K562 (cell line): ENCODE results near the gene AGFG2. TPM values are rescaled to one million over a fixed set of nuclear protein-coding genes. Genes with fewer than 3 reads are reported as not detected.

Source experiments
- ATAC-seq: fragments of 200-7000 bp; cut with Tn5 transposase; 3 replicates; pipeline ENCODE4 v1.9.1; 2020; ENCODE audit warnings: moderate library complexity
- BruUV-seq: library from RNA; stranded (reverse); fragments of 400-500 nt; replicated peaks from 2 replicates; lab custom pipeline; 2021; lab: Mats Ljungman, UMichigan
- CTCF ChIA-PET: fragments of 300-600 bp; formaldehyde crosslinking; extraction: SDS; loops from one replicate; lab custom pipeline; 2021; ENCODE audit warnings: low intra/inter-chr PET ratio; lab: Yijun Ruan, JAX
- POLR2A ChIA-PET: fragments of 300-600, 350-650 bp; sonication (Branson Sonifier 250); formaldehyde crosslinking; extraction: SDS; loops from one replicate; lab custom pipeline; 2021; ENCODE audit warnings: antibody characterized with exemption, inconsistent platforms; lab: Yijun Ruan, JAX
- DNase-seq, 4 experiments: peaks; one replicate each; pipeline versions ENCODE4 v3.0.0 to v3.0.0-alpha.2; 2011 to 2018; ENCODE audit warnings: low spot score in 3 of 4, mixed read lengths in 3 of 4; ENCODE audit errors: extremely low read depth in 1 of 4
- FAIRE-seq: peaks from 2 replicates; lab custom pipeline; 2011; peaks lifted over from hg19 to GRCh38; lab: Jason Lieb, UNC
- H2AFZ ChIP-seq: 2 replicates; pipeline ENCODE4 v1.6.0; 2011; ENCODE audit warnings: low read depth, low read length, control low read depth, inconsistent platforms
- H3K27ac ChIP-seq: fragments of 200-600 bp; 3 replicates; pipeline ENCODE4 v1.8.0; 2011; ENCODE audit warnings: low read depth, mild to moderate bottlenecking, control low read depth, inconsistent platforms, low read length, moderate library complexity, mixed read lengths; ENCODE audit errors: extremely low read depth
- H3K27me3 ChIP-seq, 2 experiments: fragments of 300-600 bp in 1 of 2; 2 replicates in 1 of 2; 3 replicates in 1 of 2; pipeline versions ENCODE4 v1.6.0 to v1.8.0; 2011; ENCODE audit warnings: inconsistent platforms in 2 of 2, low read length in 2 of 2, mild to moderate bottlenecking in 1 of 2, mixed read lengths in 1 of 2, moderate library complexity in 1 of 2; ENCODE audit not compliant: control insufficient read depth in 2 of 2, insufficient read depth in 2 of 2
- H3K36me3 ChIP-seq: fragments of 300-600 bp; 3 replicates; pipeline ENCODE4 v1.8.0; 2011; ENCODE audit warnings: mild to moderate bottlenecking, low read length, inconsistent platforms; ENCODE audit not compliant: control insufficient read depth, insufficient read depth
- H3K4me1 ChIP-seq, 2 experiments: fragments of 200-600 bp in 1 of 2; replicated peaks in 1 of 2; 2 replicates in 1 of 2; 3 replicates in 1 of 2; pipeline versions ENCODE4 v1.5.1 to v1.8.0; 2011; ENCODE audit warnings: inconsistent platforms in 2 of 2, low read length in 2 of 2, mild to moderate bottlenecking in 1 of 2, mixed read lengths in 1 of 2, moderate library complexity in 1 of 2; ENCODE audit not compliant: control insufficient read depth in 2 of 2, insufficient read depth in 2 of 2
- H3K4me2 ChIP-seq: 2 replicates; pipeline ENCODE4 v1.6.1; 2011; ENCODE audit warnings: low read length, control low read depth, inconsistent platforms, mixed read lengths; ENCODE audit not compliant: insufficient read depth
- H3K4me3 ChIP-seq: fragments of 200-600 bp; sonication (generic), shearing (Covaris generic); 2 replicates; pipeline ENCODE4 v1.5.1; 2016; ENCODE audit warnings: control low read depth, inconsistent platforms
- H3K79me2 ChIP-seq: fragments of 200-600 bp; 3 replicates; pipeline ENCODE4 v1.8.0; 2011; ENCODE audit warnings: low read length, inconsistent platforms; ENCODE audit not compliant: control insufficient read depth, insufficient read depth
- H3K9ac ChIP-seq, 2 experiments: 2 replicates each; pipeline versions ENCODE4 v1.6.0 to v1.6.1; 2011; ENCODE audit warnings: low read depth in 2 of 2, low read length in 2 of 2, control low read depth in 1 of 2, inconsistent platforms in 1 of 2, mild to moderate bottlenecking in 1 of 2, mixed read lengths in 1 of 2; ENCODE audit not compliant: insufficient read depth in 1 of 2
- H3K9me1 ChIP-seq: one replicate; pipeline ENCODE4 v1.6.0; 2011; ENCODE audit warnings: inconsistent platforms, mild to moderate bottlenecking, low read length, moderate library complexity; ENCODE audit not compliant: control insufficient read depth, insufficient read depth
- H3K9me3 ChIP-seq: replicated peaks from 2 replicates; pipeline ENCODE4 v1.5.1; 2011; ENCODE audit warnings: low read depth, low read length, inconsistent platforms; ENCODE audit not compliant: control insufficient read depth, insufficient read depth
- H4K20me1 ChIP-seq: replicated peaks from 2 replicates; pipeline ENCODE4 v1.6.1; 2011; ENCODE audit warnings: low read length, inconsistent platforms, mixed read lengths; ENCODE audit not compliant: control insufficient read depth, insufficient read depth
- CBX3 ChIP-seq, 2 experiments: IDR thresholded peaks; 1 replicate in 1 of 2; 2 replicates in 1 of 2; pipeline ENCODE4 v1.6.1; 2012; ENCODE audit warnings: inconsistent platforms in 2 of 2, low read length in 2 of 2, borderline replicate concordance in 1 of 2, control low read depth in 1 of 2
- HDAC8 ChIP-seq: fragments of 450-650 bp; IDR thresholded peaks from 2 replicates; pipeline ENCODE4 v1.6.1; 2016; ENCODE audit warnings: mild to moderate bottlenecking, missing genetic modification characterization, moderate library complexity, missing compliant biosample characterization
- MYBL2 ChIP-seq, 2 experiments: fragments of 450-650 bp in 1 of 2; sonication (generic) in 1 of 2; formaldehyde crosslinking in 1 of 2; IDR thresholded peaks; 2 replicates each; pipeline versions ENCODE4 v1.6.1 to v1.8.1; 2017 to 2022; ENCODE audit warnings: borderline replicate concordance in 1 of 2, inconsistent platforms in 1 of 2, low read depth in 1 of 2, mild to moderate bottlenecking in 1 of 2, missing genetic modification reagents in 1 of 2, moderate library complexity in 1 of 2
- POLR2B ChIP-seq: fragments of 450-650 bp; IDR thresholded peaks from 2 replicates; pipeline ENCODE4 v1.6.1; 2018; ENCODE audit warnings: low read depth; ENCODE audit not compliant: partially characterized antibody
- ZNF12 ChIP-seq: sonication (generic); formaldehyde crosslinking; IDR thresholded peaks from 2 replicates; pipeline ENCODE4 v1.4.0; 2020; ENCODE audit warnings: mild to moderate bottlenecking, missing genetic modification reagents
- ZNF253 ChIP-seq: fragments of 250-450 bp; sonication (Bioruptor Pico); conservative IDR thresholded peaks from 2 replicates; pipeline ENCODE4 v1.6.1; 2021; ENCODE audit warnings: mild to moderate bottlenecking
- ZNF445 ChIP-seq: fragments of 250-450 bp; sonication (Bioruptor Pico); IDR thresholded peaks from 2 replicates; pipeline ENCODE4 v1.4.0; 2020; ENCODE audit warnings: low read depth, mild to moderate bottlenecking, moderate library complexity
- whole genome bisulfite sequencing: fragments of 100-300 bp; shearing (Covaris generic); methylation state at CpG from one replicate; pipeline ENCODE4 v1.1.6; 2016; ENCODE audit warnings: low coverage, mixed read lengths; ENCODE audit not compliant: insufficient coverage; ENCODE audit errors: missing lambda C conversion rate; 5-methylcytosine and 5-hydroxymethylcytosine counted together
- in situ Hi-C: fragments of 300-500 bp; cut with MboI; formaldehyde crosslinking; loops from 4 replicates; pipeline ENCODE4 v1.15.0; 2018; ENCODE audit warnings: inconsistent platforms, mixed read lengths
- intact Hi-C: fragments of 100-400 bp; cut with micrococcal nuclease; formaldehyde crosslinking; loops from 2 replicates; pipeline ENCODE4 v1.14.2; 2022
- polyA plus RNA-seq, 8 experiments: library from polyadenylated mRNA; depleted of rRNA in 4 of 8; stranded (reverse) in 5 of 8; unstranded in 3 of 8; fragments of >200 nt; fragmentation: Nextera tagmentation in 2 of 8; fragmentation: Illumina TruSeq in 1 of 8; extraction: Ambion mirVana in 2 of 8; extraction: Trizol in 1 of 8; gene quantifications; 2 replicates each; pipeline versions ENCODE4 v1.2.1 to v1.2.3, GENCODE V29; 2011 to 2014; ENCODE audit warnings: inconsistent platforms in 1 of 8, missing spikeins in 1 of 8
- total RNA-seq, 7 experiments: library from RNA; depleted of rRNA in 6 of 7; stranded (reverse); fragments of >200 nt in 6 of 7; fragmentation: Illumina TruSeq in 2 of 7; extraction: Trizol in 2 of 7; gene quantifications; 2 replicates each; pipeline versions ENCODE4 v1.2.1 to v1.2.3, GENCODE V29; 2011 to 2021; ENCODE audit warnings: low replicate concordance in 1 of 7
- TF ChIP-seq, protein P1 (sequence below): fragments of 250-450 bp; sonication (Bioruptor Pico); IDR thresholded peaks from 2 replicates; pipeline ENCODE4 v1.8.0; 2021; ENCODE audit warnings: moderate library complexity, mild to moderate bottlenecking, inconsistent platforms
- TF ChIP-seq, protein P2 (sequence below): sonication (generic); formaldehyde crosslinking; IDR thresholded peaks from 2 replicates; pipeline ENCODE4 v1.8.1; 2022; ENCODE audit warnings: missing genetic modification reagents
- TF ChIP-seq, protein P3 (sequence below): fragments of 250-450 bp; sonication (Bioruptor Pico); IDR thresholded peaks from 2 replicates; pipeline ENCODE4 v1.5.0; 2022; ENCODE audit warnings: mild to moderate bottlenecking
- TF ChIP-seq, protein P4 (sequence below): fragments of 250-450 bp; sonication (Bioruptor Pico); IDR thresholded peaks from 2 replicates; pipeline ENCODE4 v1.9.0; 2021; ENCODE audit warnings: mild to moderate bottlenecking
- TF ChIP-seq, protein P5 (sequence below): sonication (generic); formaldehyde crosslinking; IDR thresholded peaks from 2 replicates; pipeline ENCODE4 v1.8.1; 2022; ENCODE audit warnings: missing genetic modification reagents

The AGFG2 gene
- total and polyA plus RNA-seq, 9 of the 15 experiments (the other 6 are each of a cell fraction or from before 2014, with no cell fraction given) = 0.31 to 23.1 (median 6.5) TPM

DNA sequence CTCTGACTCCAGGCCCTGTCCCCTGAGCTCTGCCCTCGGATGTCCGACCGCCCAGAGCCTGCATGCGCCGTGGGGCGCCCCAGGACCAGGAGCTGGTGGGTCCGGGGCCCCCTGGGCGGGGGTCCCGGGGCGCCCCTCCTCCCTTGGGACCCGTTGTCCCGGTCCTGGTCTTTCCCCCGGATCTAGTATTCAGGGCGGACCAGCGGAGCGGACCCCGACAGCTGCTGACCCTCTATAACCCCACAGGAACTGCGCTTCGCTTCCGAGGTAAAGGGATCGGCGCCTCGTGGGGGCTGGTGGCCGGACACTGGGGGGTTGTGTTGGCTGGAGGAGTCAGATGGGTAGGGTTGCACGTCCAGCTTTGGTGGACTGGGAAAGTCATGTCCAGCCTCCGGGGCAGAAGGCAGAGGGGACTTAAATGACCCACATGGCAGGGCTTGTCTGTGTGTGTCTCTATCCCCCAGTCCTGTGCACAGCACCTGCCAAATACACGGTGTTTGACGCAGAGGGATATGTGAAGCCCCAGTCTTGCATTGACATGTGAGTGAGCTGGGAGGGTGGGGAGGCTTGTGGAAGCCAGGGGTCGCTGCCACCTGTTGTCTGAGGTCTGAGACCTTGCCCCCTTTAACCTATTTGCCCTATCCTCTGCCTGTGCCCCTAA lies 73.9 kb downstream of the AGFG2 start:
- DNase-seq (peak in 3 of 4 experiments; percentile 45 to 64 (median 63)), FAIRE-seq (no peak), ATAC-seq (peak; percentile 35)
- POLR2A ChIA-PET = interaction anchor here (0.6 to 5.9 kb wide), 18 partner anchors 10 to 184 kb away, joined by 3 to 54 read pairs (median 5); partner anchors contain the start of genes AGFG2, FBXO24, LRCH4 and PCOLCE
- H3K27me3 ChIP-seq = no peaks in the 10 kb centered on the region
- H4K20me1 ChIP-seq = no peaks in the 10 kb centered on the region
- H3K4me3 ChIP-seq = peak overlapping the region; percentile 52
- H2AFZ ChIP-seq = peak overlapping the region; percentile 41
- intact Hi-C loops = loop anchor here (1.0 to 2.0 kb wide), 2 partner anchors 60 to 78 kb away; partner anchors contain the start of gene GNB2
- no peaks in the 10 kb centered on the region for H3K9me1 ChIP-seq
- peaks cover 19 to 28% of the 10 kb centered on the region in 2 experiments; a peak in 4 of 5 replicates for H3K4me1 ChIP-seq
- CTCF ChIA-PET = interaction anchor here (0.6 kb wide), 3 partner anchors 68 to 382 kb away, joined by 3 to 5 read pairs (median 3); no protein-coding TSS in a partner anchor
- WGBS = 6% methylated on average over 26 of the region's 29 CpGs
- H3K9ac ChIP-seq = peak overlapping the region; percentile 63 to 95
- TSS peak; percentile 78 for BruUV-seq
- H3K4me2 ChIP-seq = peak overlapping the region; percentile 81
- H3K36me3 ChIP-seq = peaks cover 3% of the 10 kb centered on the region; the same call in 1 of the 3 replicates
- peaks cover 6% of the 10 kb centered on the region; the same call in 2 of the 3 replicates for H3K79me2 ChIP-seq
- in situ Hi-C loops = no loop called here
- peak overlapping the region; percentile 12; the same call in 2 of the 3 replicates for H3K27ac ChIP-seq
- H3K9me3 ChIP-seq = no peaks in the 10 kb centered on the region
- TF ChIP-seq ZNF12 (CRISPR knock-in tag) = no peak
- TF ChIP-seq, protein P1, sequence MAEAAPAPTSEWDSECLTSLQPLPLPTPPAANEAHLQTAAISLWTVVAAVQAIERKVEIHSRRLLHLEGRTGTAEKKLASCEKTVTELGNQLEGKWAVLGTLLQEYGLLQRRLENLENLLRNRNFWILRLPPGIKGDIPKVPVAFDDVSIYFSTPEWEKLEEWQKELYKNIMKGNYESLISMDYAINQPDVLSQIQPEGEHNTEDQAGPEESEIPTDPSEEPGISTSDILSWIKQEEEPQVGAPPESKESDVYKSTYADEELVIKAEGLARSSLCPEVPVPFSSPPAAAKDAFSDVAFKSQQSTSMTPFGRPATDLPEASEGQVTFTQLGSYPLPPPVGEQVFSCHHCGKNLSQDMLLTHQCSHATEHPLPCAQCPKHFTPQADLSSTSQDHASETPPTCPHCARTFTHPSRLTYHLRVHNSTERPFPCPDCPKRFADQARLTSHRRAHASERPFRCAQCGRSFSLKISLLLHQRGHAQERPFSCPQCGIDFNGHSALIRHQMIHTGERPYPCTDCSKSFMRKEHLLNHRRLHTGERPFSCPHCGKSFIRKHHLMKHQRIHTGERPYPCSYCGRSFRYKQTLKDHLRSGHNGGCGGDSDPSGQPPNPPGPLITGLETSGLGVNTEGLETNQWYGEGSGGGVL (CRISPR knock-in tag) = no peak
- TF ChIP-seq HDAC8 (tag) = no peak
- no peak for TF ChIP-seq ZNF253 (CRISPR knock-in tag)
- TF ChIP-seq, protein P2, sequence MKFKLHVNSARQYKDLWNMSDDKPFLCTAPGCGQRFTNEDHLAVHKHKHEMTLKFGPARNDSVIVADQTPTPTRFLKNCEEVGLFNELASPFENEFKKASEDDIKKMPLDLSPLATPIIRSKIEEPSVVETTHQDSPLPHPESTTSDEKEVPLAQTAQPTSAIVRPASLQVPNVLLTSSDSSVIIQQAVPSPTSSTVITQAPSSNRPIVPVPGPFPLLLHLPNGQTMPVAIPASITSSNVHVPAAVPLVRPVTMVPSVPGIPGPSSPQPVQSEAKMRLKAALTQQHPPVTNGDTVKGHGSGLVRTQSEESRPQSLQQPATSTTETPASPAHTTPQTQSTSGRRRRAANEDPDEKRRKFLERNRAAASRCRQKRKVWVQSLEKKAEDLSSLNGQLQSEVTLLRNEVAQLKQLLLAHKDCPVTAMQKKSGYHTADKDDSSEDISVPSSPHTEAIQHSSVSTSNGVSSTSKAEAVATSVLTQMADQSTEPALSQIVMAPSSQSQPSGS (CRISPR knock-in tag) = no peak
- TF ChIP-seq, protein P3, sequence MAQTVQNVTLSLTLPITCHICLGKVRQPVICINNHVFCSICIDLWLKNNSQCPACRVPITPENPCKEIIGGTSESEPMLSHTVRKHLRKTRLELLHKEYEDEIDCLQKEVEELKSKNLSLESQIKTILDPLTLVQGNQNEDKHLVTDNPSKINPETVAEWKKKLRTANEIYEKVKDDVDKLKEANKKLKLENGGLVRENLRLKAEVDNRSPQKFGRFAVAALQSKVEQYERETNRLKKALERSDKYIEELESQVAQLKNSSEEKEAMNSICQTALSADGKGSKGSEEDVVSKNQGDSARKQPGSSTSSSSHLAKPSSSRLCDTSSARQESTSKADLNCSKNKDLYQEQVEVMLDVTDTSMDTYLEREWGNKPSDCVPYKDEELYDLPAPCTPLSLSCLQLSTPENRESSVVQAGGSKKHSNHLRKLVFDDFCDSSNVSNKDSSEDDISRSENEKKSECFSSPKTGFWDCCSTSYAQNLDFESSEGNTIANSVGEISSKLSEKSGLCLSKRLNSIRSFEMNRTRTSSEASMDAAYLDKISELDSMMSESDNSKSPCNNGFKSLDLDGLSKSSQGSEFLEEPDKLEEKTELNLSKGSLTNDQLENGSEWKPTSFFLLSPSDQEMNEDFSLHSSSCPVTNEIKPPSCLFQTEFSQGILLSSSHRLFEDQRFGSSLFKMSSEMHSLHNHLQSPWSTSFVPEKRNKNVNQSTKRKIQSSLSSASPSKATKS (CRISPR knock-in tag) = no peak
- no peak for TF ChIP-seq CBX3 (IDR thresholded peaks at IDR 0.05; ENCODE audit: borderline replicate concordance in 1 of 2, low read length in 2 of 2)
- TF ChIP-seq, protein P4, sequence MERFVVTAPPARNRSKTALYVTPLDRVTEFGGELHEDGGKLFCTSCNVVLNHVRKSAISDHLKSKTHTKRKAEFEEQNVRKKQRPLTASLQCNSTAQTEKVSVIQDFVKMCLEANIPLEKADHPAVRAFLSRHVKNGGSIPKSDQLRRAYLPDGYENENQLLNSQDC (CRISPR knock-in tag) = no peak
- no peak for TF ChIP-seq POLR2B
- no peak for TF ChIP-seq ZNF445 (CRISPR knock-in tag)
- TF ChIP-seq, protein P5, sequence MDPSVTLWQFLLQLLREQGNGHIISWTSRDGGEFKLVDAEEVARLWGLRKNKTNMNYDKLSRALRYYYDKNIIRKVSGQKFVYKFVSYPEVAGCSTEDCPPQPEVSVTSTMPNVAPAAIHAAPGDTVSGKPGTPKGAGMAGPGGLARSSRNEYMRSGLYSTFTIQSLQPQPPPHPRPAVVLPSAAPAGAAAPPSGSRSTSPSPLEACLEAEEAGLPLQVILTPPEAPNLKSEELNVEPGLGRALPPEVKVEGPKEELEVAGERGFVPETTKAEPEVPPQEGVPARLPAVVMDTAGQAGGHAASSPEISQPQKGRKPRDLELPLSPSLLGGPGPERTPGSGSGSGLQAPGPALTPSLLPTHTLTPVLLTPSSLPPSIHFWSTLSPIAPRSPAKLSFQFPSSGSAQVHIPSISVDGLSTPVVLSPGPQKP (CRISPR knock-in tag) = no peak
- TF ChIP-seq MYBL2 (IDR thresholded peaks at IDR 0.05; ENCODE audit: low read depth) = no peak
- TF ChIP-seq MYBL2 (CRISPR knock-in tag; IDR thresholded peaks at IDR 0.05; ENCODE audit: borderline replicate concordance) = no peak
